ENCODE measurements around the gene SEMA3G. TPM values are rescaled to one million over a fixed set of nuclear protein-coding genes. Genes with fewer than 3 reads are reported as not detected.

The SEMA3G gene
- total RNA-seq, 1 experiment from 2014 or later = 1.6 TPM

DNA sequence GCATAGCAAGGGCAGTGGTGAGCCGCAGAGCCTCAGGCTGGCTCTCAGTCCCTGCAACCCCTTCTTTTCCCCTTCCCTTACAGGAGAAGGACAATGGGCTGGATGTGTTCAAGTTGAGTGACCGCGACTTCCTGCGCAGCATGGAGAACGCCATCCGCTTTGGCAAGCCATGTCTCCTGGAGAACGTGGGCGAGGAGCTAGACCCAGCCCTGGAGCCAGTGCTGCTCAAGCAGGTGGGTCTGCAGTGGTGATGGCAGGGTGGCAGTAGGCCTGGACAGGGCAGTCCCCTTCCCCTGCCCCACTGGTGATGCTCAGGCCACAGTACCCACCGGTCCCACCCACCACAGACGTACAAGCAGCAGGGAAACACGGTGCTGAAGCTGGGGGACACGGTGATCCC, 53.8 kb downstream of the SEMA3G start:
- H3K4me3 Mint-ChIP-seq = no peak overlapping the region
- no peaks in the 10 kb centered on the region for H3K36me3 Mint-ChIP-seq
- CTCF ChIA-PET = interaction anchor here (1.3 to 1.7 kb wide), 2 partner anchors 11 to 171 kb away, joined by 3 read pairs; no protein-coding TSS in a partner anchor

DNA sequence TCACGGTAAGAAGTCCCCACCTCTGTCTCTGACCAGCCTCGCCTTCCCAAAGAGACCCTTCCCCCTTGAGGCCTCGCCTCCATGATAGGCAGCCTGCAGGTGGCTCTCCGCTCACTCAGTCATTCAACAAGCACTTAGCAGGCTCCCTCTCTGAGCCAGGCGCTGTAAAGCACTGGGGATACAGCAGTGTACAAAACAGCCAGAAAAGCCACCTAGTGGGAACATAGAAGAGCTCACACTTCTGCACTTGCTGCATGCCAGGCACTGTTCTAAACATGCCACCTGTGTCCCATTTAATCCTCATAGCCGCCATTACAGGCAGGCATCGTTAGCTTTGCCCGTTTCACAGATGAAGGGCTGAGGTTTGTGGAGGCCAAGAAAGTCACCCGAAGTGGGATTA, 56.0 kb downstream of the SEMA3G start:
- no peak for ATAC-seq

More for the DNA sequence above, 53.8 kb downstream of the SEMA3G start:
- no peak for DNase-seq (ENCODE audit: low spot score)
- peaks cover 5% of the 10 kb centered on the region; the same call in 1 of the 2 replicates for H3K27me3 Mint-ChIP-seq (ENCODE audit: low read depth)
- no peak overlapping the region for H3K27ac Mint-ChIP-seq
- TF ChIP-seq JAZF1 (CRISPR knock-in tag; IDR thresholded peaks at IDR 0.05) (no peak), ZNF138 (CRISPR knock-in tag; conservative IDR thresholded peaks at IDR 0.05) (no peak)
- TF ChIP-seq, protein P1, sequence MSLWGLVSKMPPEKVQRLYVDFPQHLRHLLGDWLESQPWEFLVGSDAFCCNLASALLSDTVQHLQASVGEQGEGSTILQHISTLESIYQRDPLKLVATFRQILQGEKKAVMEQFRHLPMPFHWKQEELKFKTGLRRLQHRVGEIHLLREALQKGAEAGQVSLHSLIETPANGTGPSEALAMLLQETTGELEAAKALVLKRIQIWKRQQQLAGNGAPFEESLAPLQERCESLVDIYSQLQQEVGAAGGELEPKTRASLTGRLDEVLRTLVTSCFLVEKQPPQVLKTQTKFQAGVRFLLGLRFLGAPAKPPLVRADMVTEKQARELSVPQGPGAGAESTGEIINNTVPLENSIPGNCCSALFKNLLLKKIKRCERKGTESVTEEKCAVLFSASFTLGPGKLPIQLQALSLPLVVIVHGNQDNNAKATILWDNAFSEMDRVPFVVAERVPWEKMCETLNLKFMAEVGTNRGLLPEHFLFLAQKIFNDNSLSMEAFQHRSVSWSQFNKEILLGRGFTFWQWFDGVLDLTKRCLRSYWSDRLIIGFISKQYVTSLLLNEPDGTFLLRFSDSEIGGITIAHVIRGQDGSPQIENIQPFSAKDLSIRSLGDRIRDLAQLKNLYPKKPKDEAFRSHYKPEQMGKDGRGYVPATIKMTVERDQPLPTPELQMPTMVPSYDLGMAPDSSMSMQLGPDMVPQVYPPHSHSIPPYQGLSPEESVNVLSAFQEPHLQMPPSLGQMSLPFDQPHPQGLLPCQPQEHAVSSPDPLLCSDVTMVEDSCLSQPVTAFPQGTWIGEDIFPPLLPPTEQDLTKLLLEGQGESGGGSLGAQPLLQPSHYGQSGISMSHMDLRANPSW (CRISPR knock-in tag; conservative IDR thresholded peaks at IDR 0.05; ENCODE audit: low read depth) = no peak
- H3K4me1 Mint-ChIP-seq = no peaks in the 10 kb centered on the region
- no peak for ATAC-seq
- H3K9me3 Mint-ChIP-seq = no peaks in the 10 kb centered on the region
- POLR2A ChIA-PET = interaction anchor here (0.6 kb wide), 1 partner anchor 162 kb away, joined by 3 read pairs; no protein-coding TSS in a partner anchor

DNA sequence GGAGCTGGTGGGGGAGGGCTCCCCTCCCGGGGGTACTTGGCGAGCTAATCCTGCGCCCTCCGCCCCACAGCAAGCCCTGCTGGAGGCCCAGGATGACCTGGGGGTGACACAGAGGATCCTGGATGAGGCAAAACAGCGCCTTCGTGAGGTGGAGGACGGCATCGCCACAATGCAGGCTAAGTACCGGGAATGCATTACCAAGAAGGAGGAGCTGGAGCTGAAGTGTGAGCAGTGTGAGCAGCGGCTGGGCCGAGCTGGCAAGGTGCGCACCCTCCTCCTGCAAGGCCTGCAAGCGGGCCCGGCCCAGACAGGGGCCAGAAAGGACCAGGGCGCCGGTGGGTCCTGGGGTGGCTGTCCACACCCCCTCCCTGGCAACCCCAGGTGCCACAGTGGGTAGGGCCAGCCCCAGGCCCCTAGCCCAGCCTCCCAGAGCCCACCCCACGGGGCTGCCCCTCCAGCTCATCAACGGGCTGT, 56.5 kb downstream of the SEMA3G start:
- H3K4me1 Mint-ChIP-seq = peaks cover 5% of the 10 kb centered on the region; the same call in 1 of the 2 replicates
- H3K36me3 Mint-ChIP-seq = no peaks in the 10 kb centered on the region
- DNase-seq (ENCODE audit: low spot score) (peak; percentile 79), ATAC-seq (peak; percentile 51)
- no peaks in the 10 kb centered on the region for H3K27me3 Mint-ChIP-seq (ENCODE audit: low read depth)
- ChIA-PET CTCF (interaction anchor here (0.6 to 3.4 kb wide), 53 partner anchors 8 to 383 kb away, joined by 3 to 43 read pairs (median 5); partner anchors contain the start of genes TLR9, TNNC1 and WDR82), POLR2A (interaction anchor here (0.7 to 1.0 kb wide), 2 partner anchors 11 to 71 kb away, joined by 4 read pairs; no protein-coding TSS in a partner anchor)
- H3K27ac Mint-ChIP-seq = no peak overlapping the region
- H3K4me3 Mint-ChIP-seq = no peak overlapping the region
- TF ChIP-seq ZNF423 (CRISPR knock-in tag; IDR thresholded peaks at IDR 0.05) (no peak), SOX15 (CRISPR knock-in tag; IDR thresholded peaks at IDR 0.05) (no peak), ZNF219 (CRISPR knock-in tag; IDR thresholded peaks at IDR 0.05; ENCODE audit: borderline replicate concordance) (no peak)
- TF ChIP-seq, protein P2, sequence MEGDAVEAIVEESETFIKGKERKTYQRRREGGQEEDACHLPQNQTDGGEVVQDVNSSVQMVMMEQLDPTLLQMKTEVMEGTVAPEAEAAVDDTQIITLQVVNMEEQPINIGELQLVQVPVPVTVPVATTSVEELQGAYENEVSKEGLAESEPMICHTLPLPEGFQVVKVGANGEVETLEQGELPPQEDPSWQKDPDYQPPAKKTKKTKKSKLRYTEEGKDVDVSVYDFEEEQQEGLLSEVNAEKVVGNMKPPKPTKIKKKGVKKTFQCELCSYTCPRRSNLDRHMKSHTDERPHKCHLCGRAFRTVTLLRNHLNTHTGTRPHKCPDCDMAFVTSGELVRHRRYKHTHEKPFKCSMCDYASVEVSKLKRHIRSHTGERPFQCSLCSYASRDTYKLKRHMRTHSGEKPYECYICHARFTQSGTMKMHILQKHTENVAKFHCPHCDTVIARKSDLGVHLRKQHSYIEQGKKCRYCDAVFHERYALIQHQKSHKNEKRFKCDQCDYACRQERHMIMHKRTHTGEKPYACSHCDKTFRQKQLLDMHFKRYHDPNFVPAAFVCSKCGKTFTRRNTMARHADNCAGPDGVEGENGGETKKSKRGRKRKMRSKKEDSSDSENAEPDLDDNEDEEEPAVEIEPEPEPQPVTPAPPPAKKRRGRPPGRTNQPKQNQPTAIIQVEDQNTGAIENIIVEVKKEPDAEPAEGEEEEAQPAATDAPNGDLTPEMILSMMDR (IDR thresholded peaks at IDR 0.05) = peak; percentile 25; the same call in 1 of the 2 replicates
- TF ChIP-seq, protein P3, sequence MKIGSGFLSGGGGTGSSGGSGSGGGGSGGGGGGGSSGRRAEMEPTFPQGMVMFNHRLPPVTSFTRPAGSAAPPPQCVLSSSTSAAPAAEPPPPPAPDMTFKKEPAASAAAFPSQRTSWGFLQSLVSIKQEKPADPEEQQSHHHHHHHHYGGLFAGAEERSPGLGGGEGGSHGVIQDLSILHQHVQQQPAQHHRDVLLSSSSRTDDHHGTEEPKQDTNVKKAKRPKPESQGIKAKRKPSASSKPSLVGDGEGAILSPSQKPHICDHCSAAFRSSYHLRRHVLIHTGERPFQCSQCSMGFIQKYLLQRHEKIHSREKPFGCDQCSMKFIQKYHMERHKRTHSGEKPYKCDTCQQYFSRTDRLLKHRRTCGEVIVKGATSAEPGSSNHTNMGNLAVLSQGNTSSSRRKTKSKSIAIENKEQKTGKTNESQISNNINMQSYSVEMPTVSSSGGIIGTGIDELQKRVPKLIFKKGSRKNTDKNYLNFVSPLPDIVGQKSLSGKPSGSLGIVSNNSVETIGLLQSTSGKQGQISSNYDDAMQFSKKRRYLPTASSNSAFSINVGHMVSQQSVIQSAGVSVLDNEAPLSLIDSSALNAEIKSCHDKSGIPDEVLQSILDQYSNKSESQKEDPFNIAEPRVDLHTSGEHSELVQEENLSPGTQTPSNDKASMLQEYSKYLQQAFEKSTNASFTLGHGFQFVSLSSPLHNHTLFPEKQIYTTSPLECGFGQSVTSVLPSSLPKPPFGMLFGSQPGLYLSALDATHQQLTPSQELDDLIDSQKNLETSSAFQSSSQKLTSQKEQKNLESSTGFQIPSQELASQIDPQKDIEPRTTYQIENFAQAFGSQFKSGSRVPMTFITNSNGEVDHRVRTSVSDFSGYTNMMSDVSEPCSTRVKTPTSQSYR (CRISPR knock-in tag; IDR thresholded peaks at IDR 0.05) = no peak
- H3K9me3 Mint-ChIP-seq = no peaks in the 10 kb centered on the region

More for the DNA sequence above, 56.0 kb downstream of the SEMA3G start:
- TF ChIP-seq TP53 (CRISPR knock-in tag; IDR thresholded peaks at IDR 0.05) (no peak), ZNF423 (CRISPR knock-in tag; IDR thresholded peaks at IDR 0.05) (no peak), ZNF219 (CRISPR knock-in tag; IDR thresholded peaks at IDR 0.05; ENCODE audit: borderline replicate concordance) (no peak)
- Mint-ChIP-seq H3K36me3 (no peaks in the 10 kb centered on the region), H3K4me3 (no peak overlapping the region), H3K9me3 (no peaks in the 10 kb centered on the region), H3K27ac (0 out of 2 replicates have a peak overlapping the region, but pooled peaks have one; percentile 38), H3K27me3 (ENCODE audit: low read depth) (no peaks in the 10 kb centered on the region), H3K4me1 (peaks cover 5% of the 10 kb centered on the region; the same call in 1 of the 2 replicates)
- CTCF ChIA-PET = interaction anchor here (0.6 to 3.4 kb wide), 55 partner anchors 8 to 384 kb away, joined by 3 to 43 read pairs (median 4); partner anchors contain the start of genes TLR9, TNNC1 and WDR82
- DNase-seq (ENCODE audit: low spot score) = no peak
- POLR2A ChIA-PET = interaction anchor here (1.0 kb wide), 1 partner anchor 10 kb away, joined by 4 read pairs; no protein-coding TSS in a partner anchor

DNA sequence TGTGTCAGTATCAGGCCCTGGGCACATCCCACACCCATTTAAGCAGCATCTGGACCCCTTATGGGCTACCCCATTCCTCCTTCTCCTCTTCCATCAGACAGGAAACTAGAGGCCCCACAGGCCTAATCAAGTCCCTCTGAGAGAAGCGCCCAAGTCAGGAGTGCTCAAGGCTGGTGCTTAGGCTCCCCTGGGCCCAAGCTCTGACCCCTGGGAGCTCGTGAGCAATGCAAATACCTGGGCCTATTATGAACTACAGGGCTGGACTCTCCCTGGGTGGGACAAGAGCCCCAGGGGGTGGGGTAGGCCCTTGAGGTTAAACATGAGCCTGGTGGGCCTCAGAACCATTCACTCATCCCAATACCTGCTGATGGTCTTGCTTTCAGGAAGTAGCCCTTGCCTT, 57.4 kb downstream of the SEMA3G start:
- Mint-ChIP-seq H3K36me3 (no peaks in the 10 kb centered on the region), H3K4me1 (peaks cover 5% of the 10 kb centered on the region; the same call in 1 of the 2 replicates), H3K9me3 (no peaks in the 10 kb centered on the region), H3K4me3 (no peak overlapping the region), H3K27ac (no peak overlapping the region), H3K27me3 (ENCODE audit: low read depth) (no peaks in the 10 kb centered on the region)
- ChIA-PET POLR2A (no interaction called here), CTCF (interaction anchor here (1.2 to 3.4 kb wide), 9 partner anchors 12 to 166 kb away, joined by 3 to 43 read pairs (median 11); no protein-coding TSS in a partner anchor)
- ATAC-seq (no peak), DNase-seq (ENCODE audit: low spot score) (no peak)
- TF ChIP-seq, protein P4, sequence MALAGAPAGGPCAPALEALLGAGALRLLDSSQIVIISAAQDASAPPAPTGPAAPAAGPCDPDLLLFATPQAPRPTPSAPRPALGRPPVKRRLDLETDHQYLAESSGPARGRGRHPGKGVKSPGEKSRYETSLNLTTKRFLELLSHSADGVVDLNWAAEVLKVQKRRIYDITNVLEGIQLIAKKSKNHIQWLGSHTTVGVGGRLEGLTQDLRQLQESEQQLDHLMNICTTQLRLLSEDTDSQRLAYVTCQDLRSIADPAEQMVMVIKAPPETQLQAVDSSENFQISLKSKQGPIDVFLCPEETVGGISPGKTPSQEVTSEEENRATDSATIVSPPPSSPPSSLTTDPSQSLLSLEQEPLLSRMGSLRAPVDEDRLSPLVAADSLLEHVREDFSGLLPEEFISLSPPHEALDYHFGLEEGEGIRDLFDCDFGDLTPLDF (CRISPR knock-in tag; IDR thresholded peaks at IDR 0.05) = no peak
- TF ChIP-seq, protein P5, sequence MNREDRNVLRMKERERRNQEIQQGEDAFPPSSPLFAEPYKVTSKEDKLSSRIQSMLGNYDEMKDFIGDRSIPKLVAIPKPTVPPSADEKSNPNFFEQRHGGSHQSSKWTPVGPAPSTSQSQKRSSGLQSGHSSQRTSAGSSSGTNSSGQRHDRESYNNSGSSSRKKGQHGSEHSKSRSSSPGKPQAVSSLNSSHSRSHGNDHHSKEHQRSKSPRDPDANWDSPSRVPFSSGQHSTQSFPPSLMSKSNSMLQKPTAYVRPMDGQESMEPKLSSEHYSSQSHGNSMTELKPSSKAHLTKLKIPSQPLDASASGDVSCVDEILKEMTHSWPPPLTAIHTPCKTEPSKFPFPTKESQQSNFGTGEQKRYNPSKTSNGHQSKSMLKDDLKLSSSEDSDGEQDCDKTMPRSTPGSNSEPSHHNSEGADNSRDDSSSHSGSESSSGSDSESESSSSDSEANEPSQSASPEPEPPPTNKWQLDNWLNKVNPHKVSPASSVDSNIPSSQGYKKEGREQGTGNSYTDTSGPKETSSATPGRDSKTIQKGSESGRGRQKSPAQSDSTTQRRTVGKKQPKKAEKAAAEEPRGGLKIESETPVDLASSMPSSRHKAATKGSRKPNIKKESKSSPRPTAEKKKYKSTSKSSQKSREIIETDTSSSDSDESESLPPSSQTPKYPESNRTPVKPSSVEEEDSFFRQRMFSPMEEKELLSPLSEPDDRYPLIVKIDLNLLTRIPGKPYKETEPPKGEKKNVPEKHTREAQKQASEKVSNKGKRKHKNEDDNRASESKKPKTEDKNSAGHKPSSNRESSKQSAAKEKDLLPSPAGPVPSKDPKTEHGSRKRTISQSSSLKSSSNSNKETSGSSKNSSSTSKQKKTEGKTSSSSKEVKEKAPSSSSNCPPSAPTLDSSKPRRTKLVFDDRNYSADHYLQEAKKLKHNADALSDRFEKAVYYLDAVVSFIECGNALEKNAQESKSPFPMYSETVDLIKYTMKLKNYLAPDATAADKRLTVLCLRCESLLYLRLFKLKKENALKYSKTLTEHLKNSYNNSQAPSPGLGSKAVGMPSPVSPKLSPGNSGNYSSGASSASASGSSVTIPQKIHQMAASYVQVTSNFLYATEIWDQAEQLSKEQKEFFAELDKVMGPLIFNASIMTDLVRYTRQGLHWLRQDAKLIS (CRISPR knock-in tag; IDR thresholded peaks at IDR 0.05; ENCODE audit: borderline replicate concordance) = no peak
- no peak for TF ChIP-seq ETV6 (CRISPR knock-in tag; IDR thresholded peaks at IDR 0.05)
